HepG2 (cell line): ENCODE results near the gene ERP27. TPM values are rescaled to one million over a fixed set of nuclear protein-coding genes. Genes with fewer than 3 reads are reported as not detected.

Experiments used
- ATAC-seq: fragments of 200-7000 bp; cut with Tn5 transposase; 3 replicates; pipeline ENCODE4 v1.9.1; 2020; ENCODE audit warnings: mild to moderate bottlenecking, moderate library complexity
- BruUV-seq: library from RNA; stranded (reverse); fragments of 400-500 nt; replicated peaks from 2 replicates; lab custom pipeline; 2021; lab: Mats Ljungman, UMichigan
- CTCF ChIA-PET: fragments of 300-600 bp; formaldehyde crosslinking; extraction: SDS; loops from one replicate; lab custom pipeline; 2021; ENCODE audit warnings: low total read pairs, inconsistent platforms, low intra/inter-chr PET ratio; lab: Yijun Ruan, JAX
- POLR2A ChIA-PET: fragments of 350-600 bp; sonication (Branson Sonifier 250); formaldehyde crosslinking; loops from one replicate; lab custom pipeline; 2020; ENCODE audit warnings: antibody characterized with exemption, inconsistent platforms; lab: Yijun Ruan, JAX
- DNase-seq: peaks from one replicate; pipeline ENCODE4 v3.0.0-alpha.2; 2015; ENCODE audit warnings: low spot score
- FAIRE-seq: peaks from 3 replicates; lab custom pipeline; 2011; peaks lifted over from hg19 to GRCh38; lab: Jason Lieb, UNC
- H2AFZ ChIP-seq: one replicate; pipeline ENCODE4 v1.6.1; 2011; ENCODE audit warnings: low read length, inconsistent platforms
- H3K27ac ChIP-seq: fragments of 300-600 bp; 3 replicates; pipeline ENCODE4 v1.8.0; 2011; ENCODE audit warnings: mixed run types, mild to moderate bottlenecking, mixed read lengths, low read length, inconsistent platforms; ENCODE audit not compliant: insufficient read depth; ENCODE audit errors: extremely low read length
- H3K27me3 ChIP-seq, 2 experiments: fragments of 200-600 bp in 1 of 2; 2 replicates in 1 of 2; 3 replicates in 1 of 2; pipeline versions ENCODE4 v1.6.0 to v1.8.0; 2011; ENCODE audit warnings: low read length in 2 of 2, mild to moderate bottlenecking in 2 of 2, moderate library complexity in 2 of 2, inconsistent platforms in 1 of 2; ENCODE audit not compliant: insufficient read depth in 2 of 2, control insufficient read depth in 1 of 2
- H3K36me3 ChIP-seq, 2 experiments: fragments of 200-600 bp in 1 of 2; replicated peaks in 1 of 2; 2 replicates in 1 of 2; 3 replicates in 1 of 2; pipeline versions ENCODE4 v1.5.1 to v1.8.0; 2011; ENCODE audit warnings: low read length in 2 of 2, inconsistent platforms in 1 of 2; ENCODE audit not compliant: insufficient read depth in 2 of 2, control insufficient read depth in 1 of 2
- H3K4me1 ChIP-seq: 2 replicates; pipeline ENCODE4 v1.5.1; 2012; ENCODE audit warnings: low read length, inconsistent platforms; ENCODE audit not compliant: insufficient read depth
- H3K4me2 ChIP-seq: 2 replicates; pipeline ENCODE4 v1.6.0; 2011; ENCODE audit warnings: low read depth, low read length, inconsistent platforms
- H3K4me3 ChIP-seq, 3 experiments: fragments of 200-600 bp in 1 of 3; sonication (generic), shearing (Covaris generic) in 1 of 3; replicated peaks in 1 of 3; 2 replicates each; pipeline ENCODE4 v1.5.1; 2011 to 2016; ENCODE audit warnings: low read length in 3 of 3, inconsistent platforms in 2 of 3, low read depth in 2 of 3, mild to moderate bottlenecking in 2 of 3, control low read depth in 1 of 3, mixed read lengths in 1 of 3; ENCODE audit not compliant: insufficient read depth in 1 of 3
- H3K79me2 ChIP-seq: one replicate; pipeline ENCODE4 v1.6.1; 2011; ENCODE audit warnings: low read length, inconsistent platforms; ENCODE audit not compliant: insufficient read depth
- H3K9ac ChIP-seq: 2 replicates; pipeline ENCODE4 v1.6.0; 2011; ENCODE audit warnings: mild to moderate bottlenecking, low read depth, low read length, inconsistent platforms; ENCODE audit not compliant: insufficient read depth
- H3K9me3 ChIP-seq: 2 replicates; pipeline ENCODE4 v1.5.1; 2012; ENCODE audit warnings: mild to moderate bottlenecking, low read length
- H4K20me1 ChIP-seq: 2 replicates; pipeline ENCODE4 v1.6.0; 2011; ENCODE audit warnings: inconsistent platforms, mild to moderate bottlenecking, low read length, moderate library complexity; ENCODE audit not compliant: insufficient read depth
- ADNP ChIP-seq: sonication (generic); formaldehyde crosslinking; IDR thresholded peaks from 2 replicates; pipeline ENCODE4 v1.4.0; 2020; ENCODE audit warnings: missing genetic modification reagents
- AHR ChIP-seq: IDR thresholded peaks from 2 replicates; pipeline ENCODE4 v1.6.1; 2018; ENCODE audit warnings: missing genetic modification reagents, missing compliant biosample characterization
- MAFF ChIP-seq: IDR thresholded peaks from 2 replicates; pipeline ENCODE4 v1.6.1; 2011; ENCODE audit warnings: low read depth, low read length, improper control_type of control experiment
- SNRNP70 ChIP-seq: fragments of 200-400 bp; formaldehyde crosslinking; IDR thresholded peaks from 2 replicates; pipeline ENCODE4 v1.6.1; 2017; ENCODE audit warnings: mild to moderate bottlenecking, low read depth, low read length, moderate library complexity
- TBP ChIP-seq: sonication (generic); formaldehyde crosslinking; IDR thresholded peaks from 2 replicates; pipeline ENCODE4 v1.5.0; 2020; ENCODE audit warnings: missing genetic modification reagents
- WGBS: methylation state at CpG from one replicate; pipeline ENCODE4 v1.1.6; 2017; ENCODE audit warnings: low lambda C conversion rate; 5-methylcytosine and 5-hydroxymethylcytosine counted together
- in situ Hi-C: cut with HindIII; loops from 2 replicates; pipeline ENCODE4 v1.10.0; 2017; ENCODE audit warnings: low pct_unique_long_range_greater_than_20kb; ENCODE audit not compliant: extremely low pct_ligation_motif_present
- intact Hi-C: fragments of 100-400 bp; cut with micrococcal nuclease; formaldehyde crosslinking; loops from one replicate; pipeline ENCODE4 v1.10.0; 2022; ENCODE audit not compliant: unreplicated experiment
- polyA plus RNA-seq, 8 experiments: library from polyadenylated mRNA; depleted of rRNA in 3 of 8; stranded (reverse) in 7 of 8; unstranded in 1 of 8; fragments of >200 nt; fragmentation: Illumina TruSeq in 4 of 8; extraction: Trizol in 4 of 8; gene quantifications; 2 replicates each; pipeline versions ENCODE4 v1.2.1 to v1.2.3, GENCODE V29; 2011 to 2016; ENCODE audit warnings: low read depth in 4 of 8, missing spikeins in 1 of 8, mixed read lengths in 1 of 8; ENCODE audit not compliant: insufficient read depth in 1 of 8
- total RNA-seq, 5 experiments: library from RNA; depleted of rRNA; stranded (reverse); fragments of >200 nt; fragmentation: Illumina TruSeq; extraction: Trizol; gene quantifications; 2 replicates each; pipeline ENCODE4 v1.2.3, GENCODE V29; 2016; ENCODE audit warnings: low read depth in 1 of 5
- TF ChIP-seq, protein P1 (sequence below): sonication (generic); formaldehyde crosslinking; IDR thresholded peaks from 2 replicates; pipeline ENCODE4 v1.4.0; 2020; ENCODE audit warnings: mild to moderate bottlenecking, missing genetic modification reagents
- TF ChIP-seq, protein P2 (sequence below): sonication (generic); formaldehyde crosslinking; IDR thresholded peaks from 2 replicates; pipeline ENCODE4 v1.4.0; 2020; ENCODE audit warnings: missing genetic modification reagents, low read depth, mild to moderate bottlenecking, borderline replicate concordance
- TF ChIP-seq, protein P3 (sequence below): sonication (generic); formaldehyde crosslinking; IDR thresholded peaks from 2 replicates; pipeline ENCODE4 v1.5.0; 2020; ENCODE audit warnings: missing genetic modification reagents
- TF ChIP-seq, protein P4 (sequence below): sonication (generic); formaldehyde crosslinking; IDR thresholded peaks from 2 replicates; pipeline ENCODE4 v1.4.0; 2020; ENCODE audit warnings: missing genetic modification reagents
- TF ChIP-seq, protein P5 (sequence below): fragments of 450-650 bp; IDR thresholded peaks from 2 replicates; pipeline ENCODE4 v1.6.1; 2017; ENCODE audit warnings: mild to moderate bottlenecking

Gene ERP27
- total and polyA plus RNA-seq, 2 of the 13 experiments (the other 11 are each of a cell fraction or from before 2014, with no cell fraction given): 1.8 to 6.6 TPM

DNA sequence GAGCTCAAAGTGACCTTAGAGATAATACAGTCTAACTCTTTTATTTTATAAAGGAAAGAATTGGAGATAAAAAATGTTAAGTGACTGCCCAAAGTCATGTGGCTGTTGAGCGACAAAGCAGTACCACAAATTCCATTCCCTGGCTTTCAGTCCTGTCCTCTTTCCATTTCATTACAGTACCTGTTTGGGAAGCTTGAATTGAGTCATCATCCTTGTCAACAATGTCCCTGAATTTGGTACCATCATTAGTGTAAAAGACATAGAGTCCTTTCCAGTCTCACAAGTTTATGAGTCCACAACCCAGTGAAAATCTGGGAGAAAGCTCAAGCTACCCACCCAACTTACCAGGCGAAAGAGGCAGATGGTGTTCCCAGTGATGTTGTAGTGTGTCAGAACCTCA lies 3.8 kb downstream of the ERP27 start:
- ATAC-seq: no peak
- FAIRE-seq: no peak
- ChIA-PET CTCF (no interaction called here), POLR2A (no interaction called here)
- Histone ChIP-seq H3K27me3 (no peaks in the 10 kb centered on the region), H3K4me3 (no peak overlapping the region), H3K9ac (no peak overlapping the region), H3K79me2 (no peaks in the 10 kb centered on the region), H3K4me1 (peaks cover 12% of the 10 kb centered on the region; the same call in 1 of the 2 replicates), H3K9me3 (no peaks in the 10 kb centered on the region), H3K4me2 (no peak overlapping the region), H4K20me1 (no peaks in the 10 kb centered on the region), H3K36me3 (no peaks in the 10 kb centered on the region), H2AFZ (no peak overlapping the region), H3K27ac (no peak overlapping the region)
- no peak for TF ChIP-seq MAFF
- TF ChIP-seq, protein P1, sequence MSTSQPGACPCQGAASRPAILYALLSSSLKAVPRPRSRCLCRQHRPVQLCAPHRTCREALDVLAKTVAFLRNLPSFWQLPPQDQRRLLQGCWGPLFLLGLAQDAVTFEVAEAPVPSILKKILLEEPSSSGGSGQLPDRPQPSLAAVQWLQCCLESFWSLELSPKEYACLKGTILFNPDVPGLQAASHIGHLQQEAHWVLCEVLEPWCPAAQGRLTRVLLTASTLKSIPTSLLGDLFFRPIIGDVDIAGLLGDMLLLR (CRISPR knock-in tag): no peak
- TF ChIP-seq ADNP (CRISPR knock-in tag): no peak
- TF ChIP-seq, protein P2, sequence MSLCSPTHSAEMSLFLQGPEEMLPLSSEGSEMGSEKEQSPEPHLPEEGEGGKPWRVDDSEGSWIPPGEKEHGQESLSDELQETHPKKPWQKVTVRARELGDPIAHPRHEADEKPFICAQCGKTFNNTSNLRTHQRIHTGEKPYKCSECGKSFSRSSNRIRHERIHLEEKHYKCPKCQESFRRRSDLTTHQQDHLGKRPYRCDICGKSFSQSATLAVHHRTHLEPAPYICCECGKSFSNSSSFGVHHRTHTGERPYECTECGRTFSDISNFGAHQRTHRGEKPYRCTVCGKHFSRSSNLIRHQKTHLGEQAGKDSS: no peak
- TF ChIP-seq AHR (CRISPR knock-in tag): no peak
- TF ChIP-seq SNRNP70: no peak
- TF ChIP-seq, protein P3, sequence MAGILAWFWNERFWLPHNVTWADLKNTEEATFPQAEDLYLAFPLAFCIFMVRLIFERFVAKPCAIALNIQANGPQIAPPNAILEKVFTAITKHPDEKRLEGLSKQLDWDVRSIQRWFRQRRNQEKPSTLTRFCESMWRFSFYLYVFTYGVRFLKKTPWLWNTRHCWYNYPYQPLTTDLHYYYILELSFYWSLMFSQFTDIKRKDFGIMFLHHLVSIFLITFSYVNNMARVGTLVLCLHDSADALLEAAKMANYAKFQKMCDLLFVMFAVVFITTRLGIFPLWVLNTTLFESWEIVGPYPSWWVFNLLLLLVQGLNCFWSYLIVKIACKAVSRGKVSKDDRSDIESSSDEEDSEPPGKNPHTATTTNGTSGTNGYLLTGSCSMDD (CRISPR knock-in tag): no peak
- TF ChIP-seq, protein P4, sequence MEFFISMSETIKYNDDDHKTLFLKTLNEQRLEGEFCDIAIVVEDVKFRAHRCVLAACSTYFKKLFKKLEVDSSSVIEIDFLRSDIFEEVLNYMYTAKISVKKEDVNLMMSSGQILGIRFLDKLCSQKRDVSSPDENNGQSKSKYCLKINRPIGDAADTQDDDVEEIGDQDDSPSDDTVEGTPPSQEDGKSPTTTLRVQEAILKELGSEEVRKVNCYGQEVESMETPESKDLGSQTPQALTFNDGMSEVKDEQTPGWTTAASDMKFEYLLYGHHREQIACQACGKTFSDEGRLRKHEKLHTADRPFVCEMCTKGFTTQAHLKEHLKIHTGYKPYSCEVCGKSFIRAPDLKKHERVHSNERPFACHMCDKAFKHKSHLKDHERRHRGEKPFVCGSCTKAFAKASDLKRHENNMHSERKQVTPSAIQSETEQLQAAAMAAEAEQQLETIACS (CRISPR knock-in tag): no peak
- no peak for TF ChIP-seq TBP (CRISPR knock-in tag)
- TF ChIP-seq, protein P5, sequence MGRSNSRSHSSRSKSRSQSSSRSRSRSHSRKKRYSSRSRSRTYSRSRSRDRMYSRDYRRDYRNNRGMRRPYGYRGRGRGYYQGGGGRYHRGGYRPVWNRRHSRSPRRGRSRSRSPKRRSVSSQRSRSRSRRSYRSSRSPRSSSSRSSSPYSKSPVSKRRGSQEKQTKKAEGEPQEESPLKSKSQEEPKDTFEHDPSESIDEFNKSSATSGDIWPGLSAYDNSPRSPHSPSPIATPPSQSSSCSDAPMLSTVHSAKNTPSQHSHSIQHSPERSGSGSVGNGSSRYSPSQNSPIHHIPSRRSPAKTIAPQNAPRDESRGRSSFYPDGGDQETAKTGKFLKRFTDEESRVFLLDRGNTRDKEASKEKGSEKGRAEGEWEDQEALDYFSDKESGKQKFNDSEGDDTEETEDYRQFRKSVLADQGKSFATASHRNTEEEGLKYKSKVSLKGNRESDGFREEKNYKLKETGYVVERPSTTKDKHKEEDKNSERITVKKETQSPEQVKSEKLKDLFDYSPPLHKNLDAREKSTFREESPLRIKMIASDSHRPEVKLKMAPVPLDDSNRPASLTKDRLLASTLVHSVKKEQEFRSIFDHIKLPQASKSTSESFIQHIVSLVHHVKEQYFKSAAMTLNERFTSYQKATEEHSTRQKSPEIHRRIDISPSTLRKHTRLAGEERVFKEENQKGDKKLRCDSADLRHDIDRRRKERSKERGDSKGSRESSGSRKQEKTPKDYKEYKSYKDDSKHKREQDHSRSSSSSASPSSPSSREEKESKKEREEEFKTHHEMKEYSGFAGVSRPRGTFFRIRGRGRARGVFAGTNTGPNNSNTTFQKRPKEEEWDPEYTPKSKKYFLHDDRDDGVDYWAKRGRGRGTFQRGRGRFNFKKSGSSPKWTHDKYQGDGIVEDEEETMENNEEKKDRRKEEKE: no peak
- intact Hi-C loops (no loop called here), in situ Hi-C loops (no loop called here)
- BruUV-seq: no TSS peak
- WGBS: 91% methylated on average over 2 of the region's 2 CpGs
- DNase-seq: no peak
